GM19240 (cell line): ENCODE data around the gene RMI1.
"Not testable (repeated sequence)": the region's sequence is repeated elsewhere in the genome, so short reads cannot be mapped to it uniquely, and the experiment has no call there.

Experiments
- DNase-seq: peaks from one replicate; pipeline ENCODE4 v3.0.0; 2011; ENCODE audit warnings: low spot score; ENCODE audit not compliant: insufficient read length

RMI1 gene

GRCh38 chr9:83980395-83981125 lies at the start of gene RMI1:
Gene RMI1 (plus strand): TSS chr9:83980805. CDS start chr9:84000987, 20,182 bp downstream.
- DNase-seq: peak; percentile 59

GRCh38 chr9:83930881-83931280 lies 49.7 kb upstream of the RMI1 start:
- DNase-seq: no peak

DNA sequence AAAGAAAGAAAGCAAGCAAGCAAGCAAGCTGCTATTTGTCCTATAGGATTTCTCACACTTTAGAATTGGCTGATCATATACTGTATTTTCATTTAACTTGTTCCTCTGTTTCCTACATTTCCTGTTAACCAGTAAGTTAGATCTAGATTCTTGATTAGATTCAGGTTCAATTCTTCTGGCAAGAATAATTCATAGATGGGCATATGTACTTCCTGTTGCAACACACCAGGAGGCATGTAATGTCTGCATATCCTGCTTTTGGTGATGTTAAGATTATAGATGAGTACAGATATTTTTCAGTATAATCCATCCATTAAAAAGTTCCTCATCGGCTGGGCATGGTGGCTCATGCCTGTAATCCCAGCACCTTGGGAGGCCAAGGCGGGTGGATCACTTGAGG lies 48.6 kb upstream of the RMI1 start:
- no peak for DNase-seq

- DNase-seq: no peak
These were observed 47.8 kb upstream of the RMI1 start for GRCh38 chr9:83932851-83933250.

GRCh38 chr9:83933790-83934189 lies 46.8 kb upstream of the RMI1 start:
- DNase-seq: no peak

DNA sequence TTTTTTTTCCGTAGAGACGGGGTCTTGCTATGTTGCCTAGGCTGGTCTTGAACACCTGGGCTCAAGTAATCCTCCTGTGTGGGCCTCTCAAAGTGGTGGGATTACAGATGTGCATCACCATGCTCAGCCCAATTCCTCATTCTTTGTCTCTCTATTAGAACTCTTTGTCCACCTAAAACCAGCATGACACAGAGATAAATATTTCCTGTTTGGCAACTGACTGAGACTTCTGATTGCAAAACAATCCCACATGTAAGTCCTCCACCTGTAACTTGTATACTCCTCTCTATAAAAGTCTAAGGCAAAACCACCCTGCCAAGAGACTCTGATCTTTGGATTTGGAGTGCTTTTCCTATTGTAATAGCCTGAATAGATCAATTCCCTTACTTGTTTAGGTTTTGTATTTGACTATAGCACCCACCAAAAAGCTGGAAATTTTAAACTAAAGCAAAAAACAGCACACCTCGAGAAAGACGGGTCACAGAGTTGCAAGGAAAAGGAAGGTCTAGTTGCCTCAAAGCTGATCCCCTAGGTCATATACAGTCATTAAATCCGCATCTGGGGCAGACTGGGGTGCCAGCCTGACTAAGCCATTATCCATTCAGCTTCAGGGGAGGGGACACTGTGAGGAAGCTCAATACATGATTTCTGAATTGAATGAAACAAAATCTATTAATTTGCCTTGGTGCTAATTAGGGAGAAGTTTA lies 45.9 kb upstream of the RMI1 start:
- DNase-seq: no peak

- no peak for DNase-seq
These were observed 45.2 kb upstream of the RMI1 start for GRCh38 chr9:83935276-83935935.

DNA sequence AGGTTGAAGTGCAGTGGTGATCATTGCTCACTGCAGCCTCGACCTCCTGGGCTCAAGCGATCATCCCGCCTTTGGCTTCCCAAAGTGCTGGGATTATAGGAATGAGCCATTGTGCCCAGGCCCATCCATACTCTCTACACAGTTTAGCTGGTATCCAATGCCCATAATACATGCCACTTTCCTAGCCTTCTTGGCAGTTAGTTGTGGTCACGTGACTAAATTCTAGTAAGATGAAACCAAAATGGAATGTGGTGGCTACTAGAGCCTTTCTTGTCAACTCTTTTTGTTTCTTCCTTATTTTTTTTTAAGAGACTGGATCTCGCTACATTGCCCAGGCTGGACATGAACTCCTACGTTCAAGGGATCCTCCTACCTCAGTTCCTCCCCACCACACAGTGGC lies 44.1 kb upstream of the RMI1 start:
- no peak for DNase-seq

- peak; percentile 23 for DNase-seq
These were observed 42.6 kb upstream of the RMI1 start for GRCh38 chr9:83937861-83938455.

DNA sequence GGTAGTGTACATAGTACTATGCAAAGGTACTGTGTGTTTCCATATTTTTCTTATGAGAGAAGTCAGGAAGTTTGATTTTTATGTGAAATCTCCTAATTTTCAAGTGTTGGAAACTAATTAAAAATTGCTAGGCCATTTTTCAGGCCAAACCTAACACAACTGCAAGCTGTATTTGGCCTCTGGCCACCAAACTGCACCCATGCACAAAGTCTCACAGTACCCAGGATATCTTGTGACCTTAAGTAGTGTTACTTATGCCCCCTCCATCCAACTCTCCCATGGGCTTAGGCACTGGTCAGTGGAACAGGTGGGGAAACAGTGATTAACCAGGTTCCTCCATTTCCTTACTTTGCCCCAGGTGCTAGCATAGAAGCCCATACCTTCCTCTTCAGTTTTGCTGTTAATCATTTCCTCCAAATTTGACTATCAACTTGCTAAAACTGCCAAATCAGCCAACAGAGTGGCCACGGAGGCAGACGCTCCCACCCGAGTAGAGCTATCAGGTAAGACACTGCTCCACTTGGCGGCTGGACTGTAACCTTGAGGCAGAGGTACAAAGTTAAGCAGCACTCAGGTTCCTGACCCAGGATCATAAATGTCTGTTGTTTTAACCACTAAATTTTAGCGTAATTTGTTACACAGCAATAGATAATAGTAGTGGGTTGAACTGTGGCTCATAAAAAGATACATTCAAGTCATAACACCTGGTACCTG lies 39.9 kb upstream of the RMI1 start:
- no peak for DNase-seq

GRCh38 chr9:83948096-83948495 lies 32.5 kb upstream of the RMI1 start:
- DNase-seq: not testable (repeated sequence)

DNA sequence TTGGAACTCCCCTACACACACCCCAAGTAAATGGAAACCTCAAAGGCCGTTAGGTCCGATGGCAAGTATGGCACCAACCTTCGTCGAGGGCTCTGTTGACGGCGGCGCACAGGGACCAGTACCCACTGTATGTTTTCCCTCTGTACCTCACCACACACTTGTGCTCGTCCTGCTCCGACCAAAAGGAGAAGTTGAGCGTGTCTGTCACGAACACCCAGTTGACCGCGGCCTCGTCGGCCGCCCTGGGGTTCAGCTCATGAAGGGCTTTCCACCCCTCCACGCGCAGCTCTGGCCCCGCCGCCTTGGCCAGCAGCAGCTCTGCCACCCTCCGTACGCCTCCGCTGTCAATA lies 24.5 kb upstream of the RMI1 start:
- no peak for DNase-seq

- peak; percentile 50 for DNase-seq
These were observed 24.0 kb upstream of the RMI1 start for GRCh38 chr9:83956436-83957247.

DNA sequence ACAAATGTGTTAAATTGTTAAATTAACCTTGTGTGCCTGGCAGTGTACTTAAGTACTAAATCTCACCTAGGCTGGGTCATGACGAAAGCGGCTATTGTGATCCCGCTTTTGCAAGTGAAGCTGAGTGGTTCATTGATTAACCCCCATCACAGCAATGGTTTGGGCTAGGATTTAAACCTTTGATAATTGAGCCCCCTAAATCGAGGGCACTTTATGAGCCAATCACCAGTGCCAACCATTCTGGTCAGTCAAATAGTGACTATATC lies 23.4 kb upstream of the RMI1 start:
- DNase-seq: no peak

GRCh38 chr9:83959061-83959460 lies 21.5 kb upstream of the RMI1 start:
- DNase-seq: no peak

- DNase-seq: no peak
These were observed 19.6 kb upstream of the RMI1 start for GRCh38 chr9:83960991-83961390.

GRCh38 chr9:83962165-83962564 lies 18.4 kb upstream of the RMI1 start:
- no peak for DNase-seq

GRCh38 chr9:83964973-83965349 lies 15.6 kb upstream of the RMI1 start:
- DNase-seq: no peak

DNA sequence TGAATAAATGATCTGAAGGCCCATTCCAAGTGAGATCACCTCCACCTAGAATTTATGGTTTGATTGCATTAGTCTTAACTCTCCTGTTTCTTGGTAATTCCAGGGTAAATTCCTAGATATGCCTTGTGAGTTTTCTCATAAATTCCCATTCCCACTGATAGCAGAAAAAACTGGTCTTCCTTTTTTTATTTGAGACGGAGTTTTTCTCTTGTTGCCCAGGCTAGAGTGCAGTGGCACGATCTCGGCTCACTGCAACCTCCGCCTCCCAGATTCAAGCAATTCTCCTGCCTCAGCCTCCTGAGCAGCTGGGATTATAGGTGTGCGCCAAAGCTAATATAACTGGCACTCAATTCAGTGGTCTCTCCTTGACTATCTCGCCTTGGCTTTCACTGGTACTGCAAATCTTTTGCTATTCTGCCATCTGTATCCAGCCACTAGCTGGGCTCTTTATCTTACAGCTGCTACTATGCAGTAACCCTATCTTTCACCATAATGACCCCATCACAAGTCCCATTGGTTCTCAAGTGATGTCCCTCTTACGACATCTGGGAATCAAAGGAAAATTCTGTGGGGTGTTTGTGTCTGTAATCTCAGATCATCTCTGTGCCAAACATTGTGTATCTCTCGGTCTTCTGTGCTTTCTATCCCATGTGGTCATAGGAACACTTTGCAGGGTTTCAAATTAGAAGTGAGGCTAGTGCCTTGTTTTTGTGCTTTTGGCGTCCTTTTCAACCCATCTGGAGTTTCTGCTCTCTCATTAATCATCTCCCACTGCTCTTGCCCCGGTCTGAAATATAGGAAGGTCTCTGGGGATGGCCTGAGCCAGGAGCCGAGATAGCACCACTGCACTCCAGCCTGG lies 15.0 kb upstream of the RMI1 start:
- no peak for DNase-seq

DNA sequence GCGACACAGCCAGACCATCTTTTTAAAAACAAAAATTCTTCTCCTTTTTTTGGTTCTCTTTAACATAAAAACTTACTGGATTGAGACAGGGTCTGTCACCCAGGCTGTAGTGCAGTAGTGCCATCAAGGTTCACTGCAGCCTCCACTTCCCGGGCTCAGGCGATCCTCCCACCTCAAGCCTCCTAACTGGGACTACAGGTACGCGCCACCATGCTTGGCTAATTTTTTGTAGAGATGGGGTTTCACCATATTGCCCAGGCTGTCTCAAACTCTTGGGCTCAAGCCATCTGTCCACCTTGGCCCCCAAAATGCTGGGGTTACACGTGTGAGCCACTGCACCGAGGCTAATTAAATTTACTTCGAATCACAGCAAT lies 14.4 kb upstream of the RMI1 start:
- no peak for DNase-seq
